ENCODE data around the gene ORC3.
"Not testable (repeated sequence)": the region's sequence is repeated elsewhere in the genome, so short reads cannot be mapped to it uniquely, and the experiment has no call there.

The ORC3 gene

GRCh38 chr6:87600576-87600975, 10.6 kb downstream of the ORC3 start:
- DNase-seq (ENCODE audit: low read depth): no peak

- no peak for DNase-seq (ENCODE audit: low read depth)
Measured at GRCh38 chr6:87606199-87606598, 16.3 kb downstream of the ORC3 start.

- DNase-seq (ENCODE audit: low read depth): no peak
Measured at GRCh38 chr6:87608802-87609201, 18.9 kb downstream of the ORC3 start.

GRCh38 chr6:87613018-87613417, 23.1 kb downstream of the ORC3 start:
- not testable (repeated sequence) for DNase-seq (ENCODE audit: low read depth)

- DNase-seq (ENCODE audit: low read depth): no peak
Measured at GRCh38 chr6:87617405-87617804, 27.5 kb downstream of the ORC3 start.

- no peak for DNase-seq (ENCODE audit: low read depth)
Measured at GRCh38 chr6:87618531-87618930, 28.6 kb downstream of the ORC3 start.

GRCh38 chr6:87623248-87623647, 33.3 kb downstream of the ORC3 start:
- no peak for DNase-seq (ENCODE audit: low read depth)

- DNase-seq (ENCODE audit: low read depth): no peak
Measured at GRCh38 chr6:87628424-87628823, 38.5 kb downstream of the ORC3 start.

GRCh38 chr6:87628881-87629280, 38.9 kb downstream of the ORC3 start:
- DNase-seq (ENCODE audit: low read depth): no peak

- no peak for DNase-seq (ENCODE audit: low read depth)
Measured at GRCh38 chr6:87630746-87631145, 40.8 kb downstream of the ORC3 start.

- no peak for DNase-seq (ENCODE audit: low read depth)
Measured at GRCh38 chr6:87633851-87634250, 43.9 kb downstream of the ORC3 start.

- DNase-seq (ENCODE audit: low read depth): no peak
Measured at GRCh38 chr6:87636315-87636714, 46.4 kb downstream of the ORC3 start.

- no peak for DNase-seq (ENCODE audit: low read depth)
Measured at GRCh38 chr6:87637106-87637505, 47.2 kb downstream of the ORC3 start.

- DNase-seq (ENCODE audit: low read depth): no peak
Measured at GRCh38 chr6:87639373-87639772, 49.4 kb downstream of the ORC3 start.

GRCh38 chr6:87641065-87641692, 51.2 kb downstream of the ORC3 start:
- no peak for DNase-seq (ENCODE audit: low read depth)

- no peak for DNase-seq (ENCODE audit: low read depth)
Measured at GRCh38 chr6:87645080-87645479, 55.1 kb downstream of the ORC3 start.

- no peak for DNase-seq (ENCODE audit: low read depth)
Measured at GRCh38 chr6:87653074-87653962, 63.4 kb downstream of the ORC3 start.

GRCh38 chr6:87654122-87654521, 64.2 kb downstream of the ORC3 start:
- no peak for DNase-seq (ENCODE audit: low read depth)

- DNase-seq (ENCODE audit: low read depth): no peak
Measured at GRCh38 chr6:87654875-87655454, 65.0 kb downstream of the ORC3 start.

GRCh38 chr6:87655824-87656223, 65.9 kb downstream of the ORC3 start:
- no peak for DNase-seq (ENCODE audit: low read depth)

GRCh38 chr6:87656857-87657256, 66.9 kb downstream of the ORC3 start:
- no peak for DNase-seq (ENCODE audit: low read depth)

- no peak for DNase-seq (ENCODE audit: low read depth)
Measured at GRCh38 chr6:87658516-87658915, 68.6 kb downstream of the ORC3 start.

- no peak for DNase-seq (ENCODE audit: low read depth)
Measured at GRCh38 chr6:87660226-87660911, 70.4 kb downstream of the ORC3 start.

Measured in stimulated activated CD8-positive, alpha-beta memory T cell treated with anti-CD3 and anti-CD28 coated beads, Interleukin-7, amount 100 ng/mL, for 24 hours (primary cell).